SK-N-SH (cell line): ENCODE measurements around the gene SMC1B. TPM values are rescaled to one million over a fixed set of nuclear protein-coding genes. Genes with fewer than 3 reads are reported as not detected.

Source experiments
- CTCF ChIA-PET: fragments of 300-600, 350-600 bp; formaldehyde crosslinking; extraction: SDS; loops from one replicate; lab custom pipeline; 2021; lab: Yijun Ruan, JAX
- POLR2A ChIA-PET: fragments of 350-600 bp; sonication (Branson Sonifier 250); formaldehyde crosslinking; extraction: SDS; loops from one replicate; lab custom pipeline; 2020; ENCODE audit warnings: antibody characterized with exemption, inconsistent platforms; lab: Yijun Ruan, JAX
- DNase-seq: peaks from one replicate; pipeline ENCODE4 v3.0.0; 2012
- H2AFZ ChIP-seq: fragments of 200-600 bp; sonication (generic); 2 replicates; pipeline ENCODE4 v1.8.1; 2016; ENCODE audit warnings: antibody characterized with exemption, mild to moderate bottlenecking, low read depth
- H3F3A ChIP-seq: fragments of 200-600 bp; sonication (generic); replicated peaks from 2 replicates; pipeline ENCODE3; 2016; ENCODE audit warnings: antibody characterized with exemption, mild to moderate bottlenecking; ENCODE audit not compliant: insufficient read depth
- H3K27ac ChIP-seq, 2 experiments: fragments of 200-500 bp in 1 of 2; fragments of 200-600 bp in 1 of 2; sonication (Bioruptor generic) in 1 of 2; sonication (generic), shearing (Covaris generic) in 1 of 2; 2 replicates each; pipeline versions ENCODE4 v1.5.1 to v1.6.1; 2014 to 2016; ENCODE audit warnings: low read depth in 2 of 2, inconsistent platforms in 1 of 2, low read length in 1 of 2, mild to moderate bottlenecking in 1 of 2, mixed read lengths in 1 of 2
- H3K27me3 ChIP-seq: fragments of 200-600 bp; sonication (generic), shearing (Covaris generic); 2 replicates; pipeline ENCODE4 v1.6.1; 2016; ENCODE audit warnings: mixed run types; ENCODE audit not compliant: insufficient read depth
- H3K36me3 ChIP-seq, 2 experiments: fragments of 200-500 bp in 1 of 2; fragments of 200-600 bp in 1 of 2; sonication (Bioruptor generic) in 1 of 2; sonication (generic) in 1 of 2; replicated peaks in 1 of 2; 2 replicates each; pipeline versions ENCODE3 to v1.5.1; 2014 to 2016; ENCODE audit warnings: low read length in 1 of 2, mild to moderate bottlenecking in 1 of 2; ENCODE audit not compliant: insufficient read depth in 2 of 2, control insufficient read depth in 1 of 2
- H3K4me1 ChIP-seq, 2 experiments: fragments of 200-500 bp in 1 of 2; fragments of 200-600 bp in 1 of 2; sonication (Bioruptor generic) in 1 of 2; sonication (generic), shearing (Covaris generic) in 1 of 2; 2 replicates each; pipeline versions ENCODE4 v1.5.1 to v1.6.1; 2014 to 2016; ENCODE audit warnings: low read depth in 1 of 2, low read length in 1 of 2, mixed run types in 1 of 2; ENCODE audit not compliant: insufficient read depth in 2 of 2, control insufficient read depth in 1 of 2
- H3K4me2 ChIP-seq: fragments of 200-600 bp; sonication (generic), shearing (Covaris generic); 2 replicates; pipeline ENCODE4 v1.6.1; 2017; ENCODE audit warnings: mixed run types
- H3K4me3 ChIP-seq, 2 experiments: fragments of 200-500 bp in 1 of 2; fragments of 200-600 bp in 1 of 2; sonication (Bioruptor generic) in 1 of 2; sonication (generic), shearing (Covaris generic) in 1 of 2; 2 replicates each; pipeline versions ENCODE4 v1.5.1 to v1.8.1; 2014 to 2016; ENCODE audit warnings: low read depth in 2 of 2, inconsistent platforms in 1 of 2, low read length in 1 of 2, mild to moderate bottlenecking in 1 of 2, mixed read lengths in 1 of 2, moderate library complexity in 1 of 2
- H3K79me2 ChIP-seq: fragments of 200-600 bp; sonication (generic); 2 replicates; pipeline ENCODE4 v1.8.1; 2017; ENCODE audit warnings: mild to moderate bottlenecking; ENCODE audit not compliant: insufficient read depth
- H3K9ac ChIP-seq: fragments of 200-600 bp; sonication (generic); 2 replicates; pipeline ENCODE4 v1.6.1; 2017; ENCODE audit warnings: mixed run types
- H3K9me2 ChIP-seq: fragments of 200-600 bp; sonication (generic); 2 replicates; pipeline ENCODE4 v1.6.1; 2017; ENCODE audit warnings: mixed run types
- H3K9me3 ChIP-seq: fragments of 200-600 bp; sonication (generic); 2 replicates; pipeline ENCODE4 v1.6.1; 2017; ENCODE audit warnings: mixed run types, mild to moderate bottlenecking, moderate library complexity
- H4K20me1 ChIP-seq: fragments of 200-600 bp; sonication (generic); 2 replicates; pipeline ENCODE4 v1.6.1; 2017; ENCODE audit warnings: mild to moderate bottlenecking, mixed run types; ENCODE audit not compliant: insufficient read depth
- CHD2 ChIP-seq: fragments of 150-350 bp; IDR thresholded peaks from 2 replicates; pipeline ENCODE4 v1.6.1; 2018; ENCODE audit warnings: low read length; ENCODE audit not compliant: partially characterized antibody
- EP300 ChIP-seq, 2 experiments: IDR thresholded peaks; 2 replicates each; pipeline versions ENCODE4 v1.4.0 to v1.6.1; 2012; ENCODE audit warnings: borderline replicate concordance in 1 of 2, low read depth in 1 of 2, low read length in 1 of 2
- EZH2phosphoT487 ChIP-seq: fragments of 200-600 bp; sonication (generic); IDR thresholded peaks from 2 replicates; pipeline ENCODE4 v1.6.1; 2017; ENCODE audit warnings: low read depth, mixed run types, mild to moderate bottlenecking, antibody characterized with exemption, moderate library complexity, borderline replicate concordance
- FOSL2 ChIP-seq: IDR thresholded peaks from 2 replicates; pipeline ENCODE4 v1.4.0; 2012; ENCODE audit warnings: low read depth, mild to moderate bottlenecking, moderate library complexity, borderline replicate concordance
- FOXM1 ChIP-seq: IDR thresholded peaks from 2 replicates; pipeline ENCODE4 v1.4.0; 2012; ENCODE audit warnings: low read depth, mild to moderate bottlenecking
- GABPA ChIP-seq: IDR thresholded peaks from 2 replicates; pipeline ENCODE4 v1.4.0; 2012; ENCODE audit warnings: low read depth, mild to moderate bottlenecking
- MEF2A ChIP-seq: IDR thresholded peaks from 2 replicates; pipeline ENCODE4 v1.4.0; 2012; ENCODE audit warnings: low read depth, borderline replicate concordance
- MXI1 ChIP-seq: IDR thresholded peaks from 2 replicates; pipeline ENCODE4 v1.6.1; 2012; ENCODE audit warnings: mild to moderate bottlenecking, low read depth, low read length, improper control_type of control experiment
- NFIC ChIP-seq: IDR thresholded peaks from 2 replicates; pipeline ENCODE4 v1.4.0; 2012; ENCODE audit warnings: borderline replicate concordance
- RAD21 ChIP-seq: IDR thresholded peaks from 2 replicates; pipeline ENCODE4 v1.6.1; 2012; ENCODE audit warnings: mild to moderate bottlenecking, low read length
- RCOR1 ChIP-seq: fragments of 150-350 bp; IDR thresholded peaks from 2 replicates; pipeline ENCODE4 v1.6.1; 2017; ENCODE audit warnings: antibody characterized with exemption, low read length
- REST ChIP-seq: IDR thresholded peaks from 2 replicates; pipeline ENCODE4 v1.6.1; 2012; ENCODE audit warnings: mild to moderate bottlenecking, low read depth, low read length, moderate library complexity
- RFX5 ChIP-seq: IDR thresholded peaks from 2 replicates; pipeline ENCODE4 v1.6.1; 2012; ENCODE audit warnings: mild to moderate bottlenecking, improper control_type of control experiment, low read length
- RXRA ChIP-seq: IDR thresholded peaks from 2 replicates; pipeline ENCODE4 v1.4.0; 2012; ENCODE audit warnings: low read depth, mild to moderate bottlenecking, borderline replicate concordance
- SMC3 ChIP-seq: IDR thresholded peaks from 2 replicates; pipeline ENCODE4 v1.6.1; 2012; ENCODE audit warnings: low read depth, low read length, improper control_type of control experiment
- TAF1 ChIP-seq: IDR thresholded peaks from 2 replicates; pipeline ENCODE4 v1.6.1; 2012; ENCODE audit warnings: low read depth, mild to moderate bottlenecking, low read length, moderate library complexity, borderline replicate concordance
- TCF12 ChIP-seq: IDR thresholded peaks from 2 replicates; pipeline ENCODE4 v1.4.0; 2012
- WGBS: methylation state at CpG from one replicate; pipeline ENCODE4 v1.1.6; 2017; ENCODE audit warnings: low lambda C conversion rate; 5-methylcytosine and 5-hydroxymethylcytosine counted together
- polyA plus RNA-seq, 3 experiments: library from polyadenylated mRNA; depleted of rRNA; stranded (reverse); fragments of >200 nt; gene quantifications; 2 replicates each; pipeline ENCODE4 v1.2.3, GENCODE V29; 2012
- TF ChIP-seq, protein P1 (sequence below): IDR thresholded peaks from 2 replicates; pipeline ENCODE4 v1.4.0; 2012; ENCODE audit warnings: low read depth, borderline replicate concordance
- TF ChIP-seq, protein P2 (sequence below): IDR thresholded peaks from 2 replicates; pipeline ENCODE4; 2012

The SMC1B gene
- polyA plus RNA-seq, 1 of the 3 experiments (the other 2 are of a cell fraction): not detected

DNA sequence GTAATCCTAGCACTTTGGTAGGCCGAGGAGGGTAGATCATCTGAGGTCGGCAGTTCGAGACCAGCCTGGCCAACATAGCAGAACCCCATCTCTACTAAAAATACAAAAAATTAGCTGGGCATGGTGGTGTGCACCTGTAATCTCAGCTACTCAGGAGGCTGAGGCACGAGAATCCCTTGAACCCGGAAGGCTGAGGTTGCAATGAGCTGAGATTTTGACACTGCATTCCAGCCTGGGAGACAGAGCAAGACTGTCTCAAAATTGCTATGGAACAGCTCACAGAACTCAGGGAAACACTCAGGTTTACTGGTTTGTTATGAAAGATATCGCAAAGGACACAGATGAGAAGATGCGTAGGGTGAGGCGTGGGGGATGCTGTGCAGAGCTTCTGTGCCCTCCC, 101.0 kb downstream of the SMC1B start:
- Histone ChIP-seq H3K27me3 (no peaks in the 10 kb centered on the region), H3K4me1 (peaks cover 0 to 59% of the 10 kb centered on the region in 2 experiments; a peak in 2 of 4 replicates), H3K9ac (no peak overlapping the region), H3K9me2 (no peaks in the 10 kb centered on the region), H2AFZ (no peak overlapping the region), H3K4me2 (no peak overlapping the region), H3K36me3 (no peaks in the 10 kb centered on the region), H4K20me1 (no peaks in the 10 kb centered on the region), H3F3A (no peaks in the 10 kb centered on the region), H3K27ac (peak overlapping the region in 1 of 2 experiments; percentile 54; a peak in 1 of 4 replicates), H3K79me2 (peaks cover 48% of the 10 kb centered on the region), H3K9me3 (no peaks in the 10 kb centered on the region), H3K4me3 (no peak overlapping the region)
- POLR2A ChIA-PET: no interaction called here
- TF ChIP-seq MXI1 (no peak), EZH2phosphoT487 (no peak), RCOR1 (no peak), TAF1 (no peak), RAD21 (no peak), FOXM1 (no peak), EP300 (IDR thresholded peaks at IDR 0.05; ENCODE audit: borderline replicate concordance in 1 of 2, low read depth in 1 of 2, low read length in 1 of 2) (no peak), FOSL2 (no peak), RXRA (no peak), NFIC (no peak), REST (no peak), GABPA (no peak), MEF2A (no peak), CHD2 (no peak), TCF12 (no peak), RFX5 (no peak), SMC3 (no peak)
- TF ChIP-seq, protein P1, sequence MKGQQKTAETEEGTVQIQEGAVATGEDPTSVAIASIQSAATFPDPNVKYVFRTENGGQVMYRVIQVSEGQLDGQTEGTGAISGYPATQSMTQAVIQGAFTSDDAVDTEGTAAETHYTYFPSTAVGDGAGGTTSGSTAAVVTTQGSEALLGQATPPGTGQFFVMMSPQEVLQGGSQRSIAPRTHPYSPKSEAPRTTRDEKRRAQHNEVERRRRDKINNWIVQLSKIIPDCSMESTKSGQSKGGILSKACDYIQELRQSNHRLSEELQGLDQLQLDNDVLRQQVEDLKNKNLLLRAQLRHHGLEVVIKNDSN: no peak
- TF ChIP-seq, protein P2, sequence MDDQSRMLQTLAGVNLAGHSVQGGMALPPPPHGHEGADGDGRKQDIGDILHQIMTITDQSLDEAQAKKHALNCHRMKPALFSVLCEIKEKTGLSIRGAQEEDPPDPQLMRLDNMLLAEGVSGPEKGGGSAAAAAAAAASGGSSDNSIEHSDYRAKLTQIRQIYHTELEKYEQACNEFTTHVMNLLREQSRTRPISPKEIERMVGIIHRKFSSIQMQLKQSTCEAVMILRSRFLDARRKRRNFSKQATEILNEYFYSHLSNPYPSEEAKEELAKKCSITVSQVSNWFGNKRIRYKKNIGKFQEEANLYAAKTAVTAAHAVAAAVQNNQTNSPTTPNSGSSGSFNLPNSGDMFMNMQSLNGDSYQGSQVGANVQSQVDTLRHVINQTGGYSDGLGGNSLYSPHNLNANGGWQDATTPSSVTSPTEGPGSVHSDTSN: no peak
- no peak for DNase-seq
- CTCF ChIA-PET: interaction anchor here (0.7 to 1.6 kb wide), 3 partner anchors 11 to 242 kb away, joined by 3 to 4 read pairs (median 4); no protein-coding TSS in a partner anchor
- WGBS: 93% methylated on average over 8 of the region's 8 CpGs
